ENCODE measurements around the gene HOXD11. TPM values are rescaled to one million over a fixed set of nuclear protein-coding genes. Genes with fewer than 3 reads are reported as not detected.

Gene HOXD11
- total RNA-seq, 1 donor from 2014 or later: not detected

DNA sequence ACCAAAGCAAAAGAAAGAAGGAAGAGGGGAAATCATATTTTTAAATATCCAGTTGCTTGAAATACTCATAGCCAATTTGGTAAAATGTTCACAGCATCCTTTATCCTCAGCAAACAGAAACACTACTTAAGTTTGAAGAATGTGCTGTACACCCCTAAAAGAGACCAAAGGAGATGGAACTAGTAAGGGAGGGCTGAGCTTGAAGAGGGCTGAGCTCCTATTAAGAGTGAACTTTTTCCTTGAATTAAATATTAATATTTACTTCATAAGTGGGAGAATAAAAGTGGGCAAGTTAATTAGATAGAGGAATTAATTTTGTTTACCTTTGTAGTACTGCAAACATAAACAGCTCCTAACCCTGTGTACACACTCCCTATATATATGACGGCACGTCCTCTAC, 30.3 kb upstream of the HOXD11 start:
- no peak overlapping the region for H3K27ac Mint-ChIP-seq
- H3K27me3 Mint-ChIP-seq: peaks cover 72% of the 10 kb centered on the region
- H3K4me1 Mint-ChIP-seq: peaks cover 10% of the 10 kb centered on the region
- no peak overlapping the region for H3K4me3 Mint-ChIP-seq
- no peak for DNase-seq
- peaks cover 9% of the 10 kb centered on the region for H3K36me3 Mint-ChIP-seq (ENCODE audit: low read depth)
- H3K9me3 Mint-ChIP-seq: peaks cover 21% of the 10 kb centered on the region
- intact Hi-C loops (cut with micrococcal nuclease): loop anchor here (2.0 kb wide), 1 partner anchor 84 kb away; no protein-coding TSS in a partner anchor

DNA sequence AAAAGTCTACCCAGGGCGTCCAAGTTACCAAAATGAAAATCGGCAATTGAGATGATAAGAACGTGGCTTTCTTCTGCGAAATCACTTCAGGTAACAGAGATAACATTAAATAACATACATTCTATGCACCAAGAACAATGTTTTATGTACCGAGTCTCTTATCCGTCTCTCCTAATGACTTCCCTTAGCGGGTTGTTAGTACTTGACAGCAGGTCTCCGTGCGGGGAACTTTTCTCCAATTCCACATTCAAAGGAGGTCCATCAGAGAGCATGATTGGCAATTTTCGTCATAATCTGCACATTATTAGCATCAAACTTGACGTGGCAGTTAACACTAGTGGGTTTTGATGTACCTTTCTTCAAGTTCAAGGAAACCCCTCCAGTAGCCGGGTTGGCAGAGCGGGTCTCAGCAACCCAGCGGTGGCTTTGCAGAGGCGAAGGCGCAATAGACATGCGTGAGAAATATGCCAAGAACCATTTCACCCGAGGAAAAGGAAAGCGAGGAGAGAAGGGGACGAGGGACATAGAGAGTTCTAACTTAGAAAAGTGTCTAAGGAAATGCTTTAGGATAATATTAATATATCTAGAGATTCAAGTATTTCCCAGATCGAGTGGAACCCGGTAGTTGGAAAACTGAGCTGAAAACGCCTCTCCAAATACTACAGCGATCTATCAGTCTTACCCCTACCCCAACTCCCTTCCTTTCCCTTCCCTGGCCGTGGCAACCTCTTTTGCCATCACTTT, 28.4 kb upstream of the HOXD11 start:
- H3K36me3 Mint-ChIP-seq (ENCODE audit: low read depth): peaks cover 9% of the 10 kb centered on the region
- H3K9me3 Mint-ChIP-seq: peaks cover 18% of the 10 kb centered on the region
- H3K27me3 Mint-ChIP-seq: peaks cover 68% of the 10 kb centered on the region
- DNase-seq: no peak
- intact Hi-C loops (cut with micrococcal nuclease): loop anchor here (2.0 kb wide), 1 partner anchor 44 kb away; the partner anchor contains the start of gene HOXD9
- H3K4me3 Mint-ChIP-seq: no peak overlapping the region
- peak overlapping the region; percentile 88 for H3K27ac Mint-ChIP-seq
- H3K4me1 Mint-ChIP-seq: peaks cover 12% of the 10 kb centered on the region

DNA sequence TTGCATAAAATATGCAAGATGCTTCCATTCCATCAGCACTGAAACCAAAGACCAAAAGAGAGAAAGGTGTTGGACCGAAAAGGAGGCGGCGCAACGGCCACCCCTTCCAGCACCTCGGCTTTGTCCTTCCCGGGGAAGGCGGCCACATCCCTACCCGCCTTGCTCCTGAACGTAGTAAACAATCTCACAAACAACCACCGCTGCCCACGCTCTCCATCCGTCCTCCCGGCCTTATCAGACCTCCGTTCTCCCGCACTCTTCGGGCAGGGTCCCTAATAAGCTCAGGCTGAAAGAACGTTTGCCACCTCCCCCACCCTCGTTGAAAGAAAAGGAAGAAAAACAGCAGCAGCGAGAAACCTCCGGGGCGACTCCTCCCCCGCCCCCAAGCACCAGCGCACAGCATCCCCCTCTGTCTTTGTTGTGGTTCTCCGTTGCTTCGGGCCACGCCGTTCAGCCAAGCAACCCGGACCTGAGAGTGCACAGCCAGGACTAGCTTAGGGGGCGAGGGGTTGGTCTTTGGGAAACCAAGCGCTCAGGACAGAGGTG, 27.7 kb upstream of the HOXD11 start:
- H3K9me3 Mint-ChIP-seq: peaks cover 18% of the 10 kb centered on the region
- intact Hi-C loops (cut with micrococcal nuclease): loop anchor here (2.0 kb wide), 1 partner anchor 43 kb away; the partner anchor contains the start of gene HOXD9
- peak overlapping the region; percentile 53 for H3K4me3 Mint-ChIP-seq
- peaks cover 69% of the 10 kb centered on the region for H3K27me3 Mint-ChIP-seq
- no peak for DNase-seq
- H3K4me1 Mint-ChIP-seq: peaks cover 12% of the 10 kb centered on the region
- peak overlapping the region; percentile 88 for H3K27ac Mint-ChIP-seq
- peaks cover 9% of the 10 kb centered on the region for H3K36me3 Mint-ChIP-seq (ENCODE audit: low read depth)

DNA sequence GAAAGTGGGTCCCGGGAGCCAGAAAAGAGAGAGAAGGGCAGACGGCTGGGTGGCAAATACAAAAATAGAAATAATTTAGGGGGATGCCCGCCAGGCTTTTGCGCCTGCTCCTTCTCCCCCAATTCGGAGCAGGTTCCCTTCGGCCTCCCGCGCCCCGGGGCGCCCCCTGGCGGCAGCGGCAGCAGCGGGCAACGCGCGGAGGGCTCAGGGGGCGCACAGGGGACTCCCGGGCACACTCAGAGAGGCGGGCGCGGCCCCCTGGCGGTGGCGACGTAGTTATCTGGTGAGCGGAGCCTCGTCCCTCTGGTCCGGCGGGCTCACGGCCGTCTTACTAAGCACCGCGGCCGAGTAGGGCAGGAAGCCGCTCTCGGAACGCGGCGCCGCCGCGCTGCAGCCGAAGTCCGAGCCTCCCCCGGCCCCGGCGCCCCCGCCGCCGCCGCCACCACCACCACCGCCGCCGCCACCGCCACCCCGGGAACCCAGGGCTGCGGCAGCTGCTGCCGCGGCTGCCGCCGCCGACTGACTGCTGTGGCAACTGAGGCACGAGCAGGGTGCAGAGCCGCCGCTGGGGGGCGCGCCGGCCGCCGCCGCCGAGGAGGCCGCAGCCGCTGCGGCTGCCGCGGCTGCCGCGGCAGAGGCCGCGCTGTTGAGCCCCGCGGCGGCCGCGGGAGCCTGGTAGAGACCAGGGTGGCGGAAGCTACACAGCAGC, 27.1 kb upstream of the HOXD11 start:
- peak overlapping the region; percentile 88 for H3K27ac Mint-ChIP-seq

DNA sequence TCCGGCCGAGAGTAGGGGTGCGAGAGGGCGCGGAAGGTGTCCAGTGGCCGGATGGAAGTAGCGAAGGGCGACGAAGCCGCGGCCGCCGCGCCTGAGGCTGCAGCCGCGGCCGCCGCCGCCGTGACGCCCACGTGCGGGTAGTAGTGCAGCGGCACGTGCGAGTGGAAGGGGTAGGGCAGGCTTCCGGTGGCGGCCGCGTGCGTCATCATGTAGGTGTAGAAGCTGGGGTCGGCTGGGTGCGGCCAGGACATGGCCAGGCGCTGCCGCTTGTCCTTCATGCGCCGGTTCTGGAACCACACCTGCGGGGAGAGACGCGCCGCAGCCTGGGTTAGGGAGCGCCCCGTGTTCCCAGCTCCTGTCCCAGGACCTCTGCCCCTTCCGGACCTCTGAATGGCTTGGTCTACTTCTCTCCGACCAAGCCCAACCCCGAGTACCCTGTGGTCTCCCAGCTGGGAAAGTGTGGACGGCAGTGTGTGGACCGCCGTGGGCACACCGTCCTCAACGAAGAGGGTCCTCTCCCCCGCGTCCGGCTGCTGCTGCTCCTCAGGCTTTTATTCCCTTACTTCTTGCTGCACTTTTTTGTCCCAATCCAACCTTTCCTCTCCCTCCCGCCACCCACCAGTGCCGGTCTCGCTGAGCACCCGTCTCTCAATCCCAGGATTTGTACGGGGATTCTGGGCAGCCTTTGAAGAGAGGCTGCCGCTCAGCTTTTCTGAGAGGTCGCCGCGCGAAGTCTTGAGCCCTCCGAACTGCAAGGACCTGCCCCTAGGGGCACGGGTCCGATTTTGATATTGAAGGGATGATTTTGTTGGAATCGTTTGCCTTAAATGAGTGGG, 26.3 kb upstream of the HOXD11 start:
- Mint-ChIP-seq H3K36me3 (ENCODE audit: low read depth) (peaks cover 9% of the 10 kb centered on the region), H3K9me3 (peaks cover 22% of the 10 kb centered on the region), H3K27me3 (peaks cover 70% of the 10 kb centered on the region), H3K4me1 (peaks cover 12% of the 10 kb centered on the region), H3K4me3 (no peak overlapping the region), H3K27ac (peak overlapping the region; percentile 77)
- intact Hi-C loops (cut with micrococcal nuclease): loop anchor here (1.0 to 5.0 kb wide), 2 partner anchors 49 to 1748 kb away; partner anchors contain the start of genes HOXD8 and SP9
- DNase-seq: peak; percentile 61

More for the DNA sequence above, 27.1 kb upstream of the HOXD11 start:
- peaks cover 9% of the 10 kb centered on the region for H3K36me3 Mint-ChIP-seq (ENCODE audit: low read depth)
- DNase-seq: peak; percentile 70
- intact Hi-C loops (cut with micrococcal nuclease): loop anchor here (1.0 to 5.0 kb wide), 3 partner anchors 43 to 1748 kb away; partner anchors contain the start of genes HOXD8, HOXD9 and SP9
- H3K9me3 Mint-ChIP-seq: peaks cover 18% of the 10 kb centered on the region
- peaks cover 69% of the 10 kb centered on the region for H3K27me3 Mint-ChIP-seq
- peaks cover 12% of the 10 kb centered on the region for H3K4me1 Mint-ChIP-seq
- H3K4me3 Mint-ChIP-seq: peak overlapping the region; percentile 53

DNA sequence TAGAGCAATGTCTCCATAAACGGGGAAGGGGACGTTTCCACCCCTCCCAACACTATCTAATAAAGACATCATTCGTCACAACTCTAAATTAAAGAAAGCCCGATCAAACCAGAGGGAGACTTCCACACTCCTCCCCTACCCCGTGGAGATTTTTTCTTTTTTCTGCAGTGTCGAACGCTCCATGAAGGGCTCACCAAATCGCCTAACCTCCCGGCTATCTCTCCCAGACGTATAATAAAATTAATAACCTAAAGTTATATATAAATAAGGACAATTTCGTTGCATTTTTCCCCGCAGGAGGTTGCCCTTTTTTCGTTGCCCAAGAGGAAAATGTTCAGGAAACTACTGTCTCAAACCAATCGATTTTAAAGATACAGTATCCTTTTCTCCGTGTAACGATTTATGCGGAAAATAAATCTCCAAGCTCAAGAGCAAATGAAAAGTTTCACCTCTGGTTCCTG, 25.7 kb upstream of the HOXD11 start:
- Mint-ChIP-seq H3K9me3 (peaks cover 22% of the 10 kb centered on the region), H3K27ac (peak overlapping the region; percentile 77), H3K27me3 (peaks cover 69% of the 10 kb centered on the region), H3K36me3 (ENCODE audit: low read depth) (peaks cover 9% of the 10 kb centered on the region), H3K4me3 (no peak overlapping the region), H3K4me1 (peaks cover 12% of the 10 kb centered on the region)
- intact Hi-C loops (cut with micrococcal nuclease): loop anchor here (5.0 kb wide), 1 partner anchor 1749 kb away; the partner anchor contains the start of gene SP9
- DNase-seq: peak; percentile 57

DNA sequence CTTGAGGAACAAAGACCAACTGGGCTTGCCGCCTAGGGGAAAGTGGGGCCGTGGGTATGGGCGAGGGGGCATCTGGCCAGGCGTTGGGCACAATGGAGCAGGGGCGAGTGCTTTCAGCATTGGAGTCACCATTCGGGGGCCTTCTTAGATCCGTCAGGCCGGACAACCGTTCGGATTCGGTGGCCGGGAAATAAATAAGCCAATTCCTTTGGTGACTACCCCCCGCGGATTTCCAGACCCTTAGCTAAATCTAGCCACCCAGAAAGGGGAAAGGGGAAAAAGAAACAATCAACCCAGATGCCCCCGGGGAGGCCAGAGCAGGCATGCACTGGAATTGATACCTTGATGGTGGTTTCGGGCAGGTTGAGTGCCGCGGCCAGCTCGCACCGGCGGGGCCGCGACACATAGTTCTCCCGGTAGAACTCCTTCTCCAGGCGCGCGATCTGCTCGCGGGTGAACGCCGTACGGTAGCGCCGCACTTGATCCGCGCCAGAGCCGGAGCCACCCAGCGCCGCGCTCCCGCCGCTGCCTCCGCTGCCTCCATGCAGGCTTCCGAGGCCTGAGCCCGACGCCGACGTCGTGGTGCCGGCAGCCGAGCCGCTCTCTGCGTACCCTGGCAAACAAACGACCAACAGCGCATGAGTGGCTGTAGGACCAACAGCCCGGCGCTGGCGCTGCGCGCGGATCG, 25.1 kb upstream of the HOXD11 start:
- no peak overlapping the region for H3K4me3 Mint-ChIP-seq
- intact Hi-C loops (cut with micrococcal nuclease): loop anchor here (2.0 to 5.0 kb wide), 3 partner anchors 15 to 1750 kb away; partner anchors contain the start of gene SP9
- peaks cover 9% of the 10 kb centered on the region for H3K36me3 Mint-ChIP-seq (ENCODE audit: low read depth)
- H3K27me3 Mint-ChIP-seq: peaks cover 71% of the 10 kb centered on the region
- peaks cover 24% of the 10 kb centered on the region for H3K9me3 Mint-ChIP-seq
- H3K27ac Mint-ChIP-seq: peak overlapping the region; percentile 75
- DNase-seq: peak; percentile 66
- peaks cover 12% of the 10 kb centered on the region for H3K4me1 Mint-ChIP-seq

DNA sequence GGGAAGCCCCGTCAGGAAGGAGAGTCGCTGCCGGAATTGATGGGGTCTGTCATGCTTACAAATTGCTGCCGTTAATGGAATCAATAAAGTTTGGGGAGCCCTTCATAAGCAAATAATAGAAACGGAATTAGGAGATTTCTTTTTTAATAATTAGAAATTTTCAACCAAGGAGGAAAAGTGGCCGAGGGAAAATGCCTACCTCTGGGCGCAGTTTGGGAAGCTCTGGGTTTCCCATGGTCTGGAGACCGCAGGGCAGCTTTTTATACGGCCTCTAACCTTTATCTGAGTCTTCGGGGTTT, 24.6 kb upstream of the HOXD11 start:
- peaks cover 12% of the 10 kb centered on the region for H3K4me1 Mint-ChIP-seq
- no peak for DNase-seq
- intact Hi-C loops (cut with micrococcal nuclease): loop anchor here (2.0 to 5.0 kb wide), 3 partner anchors 14 to 1750 kb away; partner anchors contain the start of gene SP9
- peaks cover 73% of the 10 kb centered on the region for H3K27me3 Mint-ChIP-seq
- H3K4me3 Mint-ChIP-seq: no peak overlapping the region
- peaks cover 24% of the 10 kb centered on the region for H3K9me3 Mint-ChIP-seq
- peaks cover 9% of the 10 kb centered on the region for H3K36me3 Mint-ChIP-seq (ENCODE audit: low read depth)
- H3K27ac Mint-ChIP-seq: peak overlapping the region; percentile 37

DNA sequence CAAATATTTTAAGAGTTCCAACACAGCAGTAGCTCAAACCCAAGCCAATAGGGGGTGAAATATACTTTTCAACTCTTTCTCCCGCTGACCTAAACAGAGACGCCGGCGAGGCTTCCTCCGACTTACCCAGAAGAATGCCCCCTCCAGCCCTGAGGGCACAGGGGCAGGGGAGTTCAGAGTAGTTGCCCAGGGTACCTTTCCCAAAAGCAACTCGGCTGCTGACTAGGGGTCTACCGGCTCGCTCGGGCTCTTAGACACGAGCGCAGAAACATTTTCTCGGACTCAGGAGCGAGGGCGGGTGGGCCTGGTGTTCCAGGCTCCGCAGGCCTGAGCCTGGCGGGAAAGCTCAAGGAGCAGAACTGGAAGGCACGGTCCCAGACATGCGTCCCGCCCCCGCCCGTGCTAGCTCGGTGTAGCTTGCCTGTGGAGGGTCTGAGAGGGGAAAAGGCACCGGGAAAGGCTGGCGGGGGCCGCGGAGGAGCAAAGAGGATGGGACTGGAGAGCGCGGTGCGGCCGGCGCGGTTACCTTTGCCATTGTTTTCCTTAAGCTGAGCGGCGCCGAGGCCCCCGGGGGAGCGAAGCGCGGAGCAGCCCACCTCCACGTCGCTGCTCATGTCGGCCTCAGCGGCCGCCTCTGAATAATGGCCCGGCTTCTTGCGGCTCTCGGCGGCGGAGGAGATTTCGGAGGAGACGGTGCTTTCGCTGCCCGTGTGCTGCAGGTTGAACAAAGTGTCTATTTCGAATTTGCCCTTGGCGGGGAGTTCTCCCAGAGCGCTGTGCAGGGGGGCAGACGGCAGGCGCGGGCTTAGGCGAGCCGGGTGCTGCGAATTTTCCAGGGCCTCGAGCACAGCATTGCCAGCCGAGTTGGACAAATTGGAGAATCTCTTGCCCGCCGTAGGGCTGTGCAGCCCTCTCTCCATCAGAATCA, 24.0 kb upstream of the HOXD11 start:
- intact Hi-C loops (cut with micrococcal nuclease): loop anchor here (2.0 to 5.0 kb wide), 3 partner anchors 14 to 1751 kb away; partner anchors contain the start of gene SP9
- no peak overlapping the region for H3K4me3 Mint-ChIP-seq

DNA sequence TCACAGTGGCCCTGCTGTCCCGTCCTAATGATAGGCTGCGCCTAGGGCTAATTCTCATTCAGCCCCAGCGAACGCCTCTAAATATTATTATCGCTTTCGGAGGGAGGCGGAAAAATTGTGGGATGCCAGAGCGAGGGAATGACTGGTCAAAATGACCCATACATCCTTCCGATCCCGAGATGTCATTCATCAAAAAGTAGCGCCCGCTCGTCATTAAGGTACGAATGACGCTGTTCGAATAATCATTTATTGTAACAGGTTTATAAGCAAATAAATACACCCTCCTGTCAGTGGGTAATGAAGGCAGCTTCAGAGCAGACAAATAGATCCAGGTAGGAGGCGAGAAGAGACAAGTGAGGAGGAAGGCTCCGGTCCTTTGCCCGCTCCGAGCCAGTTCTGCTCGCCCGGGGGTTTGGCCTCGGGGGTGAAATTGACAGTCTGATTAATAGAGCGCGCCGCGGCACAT, 23.3 kb upstream of the HOXD11 start, which contains the start of gene EVX2:
Gene EVX2 (minus strand): TSS at position 167 of the 466 bp plus-strand sequence. CDS start 186 bp downstream, outside the sequence.
- Mint-ChIP-seq H3K27ac (peak within 1 kb of the TSS; percentile 78), H3K27me3 (peaks cover 78% of the 10 kb centered on the region), H3K36me3 (ENCODE audit: low read depth) (peaks cover 9% of the 10 kb centered on the region), H3K4me1 (peaks cover 16% of the 10 kb centered on the region), H3K9me3 (peaks cover 17% of the 10 kb centered on the region), H3K4me3 (no peak within 1 kb of the TSS)
- intact Hi-C loops (cut with micrococcal nuclease): loop anchor here (2.0 to 5.0 kb wide), 3 partner anchors 13 to 1752 kb away; partner anchors contain the start of gene SP9
- peak; percentile 61 for DNase-seq

More for the DNA sequence above, 24.0 kb upstream of the HOXD11 start:
- Mint-ChIP-seq H3K9me3 (peaks cover 24% of the 10 kb centered on the region), H3K4me1 (peaks cover 12% of the 10 kb centered on the region), H3K27ac (peak overlapping the region; percentile 78), H3K27me3 (peaks cover 79% of the 10 kb centered on the region), H3K36me3 (ENCODE audit: low read depth) (peaks cover 9% of the 10 kb centered on the region)
- DNase-seq: peak; percentile 59

DNA sequence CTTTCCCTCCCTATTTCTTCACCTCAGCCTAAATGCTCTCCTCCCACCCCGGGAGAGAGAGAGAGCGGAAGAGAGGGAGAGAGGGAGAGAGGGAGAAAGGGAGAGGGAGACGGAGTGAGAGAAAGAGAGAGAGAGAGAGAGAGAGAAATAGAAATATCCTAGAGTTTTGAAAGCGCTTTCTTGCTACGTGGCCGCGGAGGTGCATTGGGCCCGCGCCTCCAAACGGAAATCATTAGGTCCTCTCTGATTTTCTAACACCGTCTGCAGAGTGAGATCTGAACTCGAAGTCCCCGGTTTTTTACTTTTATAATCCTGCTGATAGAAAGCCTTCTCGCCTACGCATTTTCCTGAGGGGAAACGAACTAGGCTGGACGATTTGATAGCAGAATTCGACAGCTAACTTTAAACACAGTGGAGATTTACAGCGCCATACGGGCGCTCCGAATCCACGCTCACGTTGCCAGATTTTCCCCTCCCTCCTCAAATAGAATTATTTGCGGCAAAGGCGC, 22.4 kb upstream of the HOXD11 start:
- peak; percentile 55 for DNase-seq
- Mint-ChIP-seq H3K4me3 (no peak overlapping the region), H3K27me3 (peaks cover 78% of the 10 kb centered on the region), H3K4me1 (peaks cover 9% of the 10 kb centered on the region), H3K27ac (peak overlapping the region; percentile 29), H3K36me3 (ENCODE audit: low read depth) (peaks cover 4% of the 10 kb centered on the region), H3K9me3 (peaks cover 12% of the 10 kb centered on the region)
- intact Hi-C loops (cut with micrococcal nuclease): loop anchor here (5.0 kb wide), 1 partner anchor 1752 kb away; the partner anchor contains the start of gene SP9

All from activated CD4-positive, alpha-beta T cell treated with anti-CD3 and anti-CD28 coated beads, Interleukin-2, amount 10 ng/mL, durations not matched to agents 24 days and 14 days (primary cell).